GF-D8 (cell line): ENCODE data around the gene HMGXB3.

Source experiments
- DNase-seq: peaks from one replicate; lab custom pipeline; 2025; lab: John Stamatoyannopoulos, UW

Gene HMGXB3

GRCh38 chr5:150085950-150086715, 85.6 kb downstream of the HMGXB3 start, which contains the start of gene CSF1R:
Gene CSF1R (minus strand): TSS chr5:150086554. CDS start chr5:150086427, 127 bp downstream.
- peak; percentile 27 for DNase-seq

DNA sequence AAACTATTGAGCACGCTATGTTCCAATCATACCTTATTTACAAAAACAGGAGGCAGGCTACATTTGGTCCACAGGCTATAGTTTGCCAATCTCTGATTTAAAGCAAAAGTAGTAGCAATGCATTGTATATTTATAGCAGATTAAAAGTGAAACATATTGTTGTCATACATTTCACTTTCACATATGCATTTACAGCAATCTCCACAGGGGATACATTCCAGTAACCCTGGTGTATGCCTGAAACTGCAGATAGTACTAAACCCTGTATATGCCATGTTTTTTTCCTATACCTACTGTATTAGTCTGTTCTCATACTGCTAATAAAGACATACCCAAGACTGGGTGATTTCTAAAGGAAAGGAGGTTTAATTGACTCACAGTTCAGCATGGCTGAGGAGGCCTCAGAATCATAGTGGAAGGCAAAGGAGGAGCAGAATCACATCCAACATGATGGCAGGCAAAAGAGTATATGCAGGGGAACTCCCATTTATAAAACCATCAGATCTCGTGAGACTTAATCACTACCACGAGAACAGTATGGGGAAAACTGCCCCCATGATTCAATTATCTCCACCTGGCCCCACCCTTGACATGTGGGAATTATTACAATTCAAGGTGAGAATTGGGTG, 91.7 kb downstream of the HMGXB3 start:
- DNase-seq = no peak

DNA sequence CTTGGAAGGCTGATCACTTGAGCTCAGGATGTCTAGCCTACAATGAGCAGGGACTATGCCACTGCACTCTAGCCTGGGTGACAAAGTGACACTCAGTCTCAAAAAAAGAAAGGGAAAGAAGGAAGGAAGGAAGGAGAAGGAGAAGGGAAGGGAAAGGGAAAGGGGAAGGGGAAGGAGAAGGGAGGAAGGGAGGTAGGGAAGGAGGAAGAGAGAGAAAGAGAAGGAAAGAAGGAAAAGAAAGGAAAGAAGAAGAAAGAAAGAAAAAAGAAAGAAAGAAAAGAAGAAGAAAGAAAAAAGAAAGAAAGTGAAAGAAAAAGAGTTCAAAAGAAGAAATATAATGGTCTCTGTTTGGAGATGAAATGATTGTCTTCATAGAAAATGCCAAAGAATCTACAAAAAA, 96.6 kb downstream of the HMGXB3 start:
- no peak for DNase-seq

GRCh38 chr5:150101023-150101422, 100.5 kb downstream of the HMGXB3 start:
- DNase-seq = no peak
